SK-N-SH treated with all-trans-retinoic acid at 6 μM for 48 hours (cell line): ENCODE data around the gene TCF7.

ENCODE experiments used
- ARNTL ChIP-seq: fragments of 450-650 bp; formaldehyde crosslinking; IDR thresholded peaks from 2 replicates; pipeline ENCODE4 v1.5.0; 2020; ENCODE audit warnings: low read depth, mild to moderate bottlenecking, moderate library complexity, borderline replicate concordance
- CSDC2 ChIP-seq: fragments of 250-450 bp; sonication (Bioruptor Pico); IDR thresholded peaks from 2 replicates; pipeline ENCODE4 v1.5.0; 2020; ENCODE audit warnings: mild to moderate bottlenecking, moderate library complexity
- ESRRG ChIP-seq: fragments of 250-450 bp; sonication (Bioruptor Pico); IDR thresholded peaks from 2 replicates; pipeline ENCODE4 v1.6.1; 2021; ENCODE audit warnings: mild to moderate bottlenecking
- PATZ1 ChIP-seq: fragments of 250-450 bp; sonication (Bioruptor Pico); IDR thresholded peaks from 2 replicates; pipeline ENCODE4 v1.8.0; 2020; ENCODE audit warnings: mild to moderate bottlenecking, moderate library complexity, borderline replicate concordance
- TOX ChIP-seq: fragments of 250-450 bp; sonication (Bioruptor Pico); IDR thresholded peaks from 2 replicates; pipeline ENCODE4 v1.8.0; 2021; ENCODE audit warnings: mild to moderate bottlenecking, moderate library complexity, borderline replicate concordance
- ZC3H10 ChIP-seq: fragments of 250-450 bp; sonication (Bioruptor Pico); IDR thresholded peaks from 2 replicates; pipeline ENCODE4 v1.5.1; 2021; ENCODE audit warnings: mild to moderate bottlenecking, moderate library complexity
- ZFP3 ChIP-seq: fragments of 250-450 bp; sonication (Bioruptor Pico); IDR thresholded peaks from 2 replicates; pipeline ENCODE4 v1.5.0; 2020; ENCODE audit warnings: mild to moderate bottlenecking, moderate library complexity
- ZNF565 ChIP-seq: fragments of 450-650 bp; formaldehyde crosslinking; conservative IDR thresholded peaks from 2 replicates; pipeline ENCODE4 v1.5.0; 2020; ENCODE audit warnings: low read depth, mild to moderate bottlenecking, moderate library complexity
- TF ChIP-seq, protein P1 (sequence below): fragments of 250-450 bp; sonication (Bioruptor Pico); IDR thresholded peaks from 2 replicates; pipeline ENCODE4 v1.8.0; 2021; ENCODE audit warnings: low read depth, mild to moderate bottlenecking, moderate library complexity, borderline replicate concordance

DNA sequence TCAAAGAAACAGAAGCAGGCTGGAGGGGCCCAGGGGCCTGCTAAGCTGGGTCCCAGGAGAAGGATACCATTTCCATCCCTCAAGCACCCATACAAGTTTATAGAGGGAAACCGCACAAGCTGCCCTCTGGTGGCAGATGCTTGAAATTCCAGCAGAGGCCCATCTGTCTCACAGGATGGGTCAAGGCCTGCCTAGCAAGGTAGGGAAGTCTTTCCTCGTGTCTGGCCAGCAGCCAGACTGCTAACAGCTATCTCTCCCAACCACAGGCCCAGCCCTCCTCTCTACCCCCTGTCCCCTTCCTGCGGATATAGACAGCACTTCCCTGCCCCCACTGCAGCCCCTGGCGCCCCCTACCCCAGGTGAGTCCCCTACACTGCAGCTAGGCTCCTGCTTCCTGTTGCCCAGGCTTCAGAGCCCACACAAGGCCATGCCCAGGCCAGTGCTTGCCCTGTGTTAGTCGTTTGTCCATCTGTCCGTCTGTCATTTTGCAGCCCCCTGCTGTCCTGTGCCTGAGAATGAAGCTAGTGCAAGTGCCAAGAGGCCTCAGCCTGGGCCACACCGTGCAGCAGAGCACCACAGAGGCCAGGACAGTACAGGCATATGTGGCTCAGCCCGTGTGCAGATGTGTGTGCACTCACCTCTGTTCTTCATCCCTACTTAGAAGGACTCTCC is 26.2 kb downstream of the TCF7 start:
- TF ChIP-seq, protein P1, sequence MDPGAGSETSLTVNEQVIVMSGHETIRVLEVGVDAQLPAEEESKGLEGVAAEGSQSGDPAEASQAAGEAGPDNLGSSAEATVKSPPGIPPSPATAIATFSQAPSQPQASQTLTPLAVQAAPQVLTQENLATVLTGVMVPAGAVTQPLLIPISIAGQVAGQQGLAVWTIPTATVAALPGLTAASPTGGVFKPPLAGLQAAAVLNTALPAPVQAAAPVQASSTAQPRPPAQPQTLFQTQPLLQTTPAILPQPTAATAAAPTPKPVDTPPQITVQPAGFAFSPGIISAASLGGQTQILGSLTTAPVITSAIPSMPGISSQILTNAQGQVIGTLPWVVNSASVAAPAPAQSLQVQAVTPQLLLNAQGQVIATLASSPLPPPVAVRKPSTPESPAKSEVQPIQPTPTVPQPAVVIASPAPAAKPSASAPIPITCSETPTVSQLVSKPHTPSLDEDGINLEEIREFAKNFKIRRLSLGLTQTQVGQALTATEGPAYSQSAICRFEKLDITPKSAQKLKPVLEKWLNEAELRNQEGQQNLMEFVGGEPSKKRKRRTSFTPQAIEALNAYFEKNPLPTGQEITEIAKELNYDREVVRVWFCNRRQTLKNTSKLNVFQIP (CRISPR knock-in tag), result no peak
- no peak for TF ChIP-seq TOX (CRISPR knock-in tag)
- no peak for TF ChIP-seq ARNTL (CRISPR knock-in tag)
- TF ChIP-seq PATZ1 (CRISPR knock-in tag), result no peak
- TF ChIP-seq ESRRG (CRISPR knock-in tag), result no peak
- TF ChIP-seq ZFP3, result no peak
- no peak for TF ChIP-seq ZC3H10 (CRISPR knock-in tag)
- TF ChIP-seq CSDC2 (CRISPR knock-in tag), result no peak
- TF ChIP-seq ZNF565 (CRISPR knock-in tag), result no peak
